ENCODE results near the gene PSMA7.

PSMA7 gene

DNA sequence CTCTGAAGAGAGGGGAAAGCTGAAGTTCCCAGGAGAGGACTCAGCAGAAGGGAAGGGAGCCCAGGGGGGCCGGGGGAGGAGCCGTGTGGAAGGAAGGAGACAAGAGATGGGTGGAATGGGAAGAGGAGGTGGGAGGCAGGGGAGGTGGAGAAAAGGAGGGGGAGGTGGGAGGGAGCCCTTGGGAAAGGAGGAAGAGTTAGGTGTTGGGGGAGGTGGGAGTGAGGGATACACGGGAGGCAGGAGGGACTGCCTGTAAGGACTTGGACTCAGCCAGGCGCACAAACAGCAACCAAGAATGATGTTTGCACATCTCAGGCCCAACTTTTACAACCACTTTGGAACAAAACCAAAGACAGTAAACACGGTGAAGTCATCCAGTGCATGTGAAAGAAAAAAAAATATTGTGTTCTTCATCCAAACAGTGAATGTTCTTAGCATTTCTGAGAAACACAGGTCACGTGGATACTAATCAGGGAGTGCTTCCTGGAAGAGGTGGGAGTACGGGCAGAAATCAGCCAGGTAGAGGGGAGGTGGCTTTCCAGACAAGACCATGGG is 38.3 kb downstream of the PSMA7 start:
- 65 to 72% methylated on average over 7 of the region's 7 CpGs for WGBS, 2 experiments
- no peak overlapping the region for H3K27ac ChIP-seq (ENCODE audit: insufficient read depth, low read depth, low read length, poor library complexity, severe bottlenecking)

DNA sequence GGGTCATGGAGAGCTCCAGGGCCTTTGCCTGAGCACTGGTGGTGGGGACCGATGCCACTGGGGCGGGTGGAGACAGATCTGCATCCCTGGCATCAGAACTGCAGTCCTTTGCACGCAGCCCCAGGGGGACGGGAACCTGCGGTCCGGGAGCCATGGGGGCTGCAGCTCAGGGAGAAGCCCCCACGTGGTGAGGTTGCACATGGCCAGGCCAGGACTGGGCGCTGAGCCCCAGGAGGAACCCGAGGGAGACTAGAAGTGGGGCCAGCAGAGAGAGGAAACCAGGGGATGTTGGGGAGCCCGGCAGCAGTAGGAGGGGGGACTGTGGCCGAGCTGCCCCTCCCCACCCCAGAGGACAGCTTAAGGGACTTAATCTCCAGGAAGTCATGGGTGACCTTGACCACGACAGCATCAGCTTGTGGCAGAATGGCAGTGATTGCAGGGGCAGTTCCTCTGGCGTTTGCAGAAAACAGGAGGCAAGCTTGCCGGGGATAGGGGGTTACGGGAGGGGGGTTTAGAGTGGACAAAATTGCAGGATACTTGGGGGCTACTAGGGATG is 38.9 kb downstream of the PSMA7 start:
- Histone ChIP-seq H3K36me3 (ENCODE audit: control insufficient read depth, insufficient read depth, low read length) (no peaks in the 10 kb centered on the region), H3K9me3 (ENCODE audit: control insufficient read depth, low read length) (no peaks in the 10 kb centered on the region), H3K27me3 (ENCODE audit: control insufficient read depth, insufficient read depth, low read length, poor library complexity, severe bottlenecking) (no peaks in the 10 kb centered on the region), H3K4me1 (ENCODE audit: control insufficient read depth, insufficient read depth, low read length) (no peaks in the 10 kb centered on the region), H3K27ac (ENCODE audit: insufficient read depth, low read depth, low read length, poor library complexity, severe bottlenecking) (no peak overlapping the region), H3K4me3 (ENCODE audit: insufficient read depth, low read depth, low read length) (no peak overlapping the region)
- 74 to 77% methylated on average over 15 of the region's 15 CpGs for WGBS, 2 experiments

More for the DNA sequence above, 38.3 kb downstream of the PSMA7 start:
- Histone ChIP-seq H3K36me3 (ENCODE audit: control insufficient read depth, insufficient read depth, low read length) (no peaks in the 10 kb centered on the region), H3K4me1 (ENCODE audit: control insufficient read depth, insufficient read depth, low read length) (no peaks in the 10 kb centered on the region), H3K9me3 (ENCODE audit: control insufficient read depth, low read length) (no peaks in the 10 kb centered on the region), H3K27me3 (ENCODE audit: control insufficient read depth, insufficient read depth, low read length, poor library complexity, severe bottlenecking) (no peaks in the 10 kb centered on the region), H3K4me3 (ENCODE audit: insufficient read depth, low read depth, low read length) (no peak overlapping the region)

DNA sequence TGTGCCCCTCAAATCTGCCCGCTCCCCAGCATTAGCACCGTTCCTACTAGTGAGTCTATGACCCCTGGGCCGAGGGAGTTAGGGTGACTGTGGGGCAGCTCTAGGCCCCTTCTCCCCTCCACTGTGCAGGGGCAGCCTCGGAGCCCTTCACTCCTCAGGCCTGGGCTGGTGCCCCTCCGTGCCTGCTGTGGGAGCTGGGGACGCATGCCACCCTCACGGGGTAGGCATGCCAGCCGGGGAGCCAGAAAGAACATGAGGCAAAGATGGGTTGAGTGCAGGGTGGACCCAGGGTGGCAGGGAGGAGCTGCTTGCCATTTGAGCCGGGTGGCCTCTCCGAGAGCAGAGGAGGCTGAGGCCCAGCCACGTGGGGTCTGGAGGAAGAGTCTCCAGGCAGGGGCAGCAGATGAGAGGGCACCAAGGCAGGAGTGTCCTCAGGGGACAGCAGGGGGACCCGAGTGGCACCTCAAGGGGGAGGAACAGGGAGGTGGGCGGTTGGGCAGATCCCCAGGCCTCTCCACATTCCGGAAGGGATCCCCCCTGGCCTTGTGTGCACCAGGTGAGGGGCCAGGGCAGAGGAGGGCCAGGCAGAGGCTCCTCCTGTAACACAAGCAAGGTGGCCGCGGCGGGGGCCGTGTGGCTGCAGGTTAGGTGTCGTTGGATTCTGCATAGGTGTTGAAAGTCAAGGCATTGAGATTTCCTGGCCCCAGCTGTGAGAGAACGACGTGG is 39.5 kb downstream of the PSMA7 start:
- Histone ChIP-seq H3K27ac (ENCODE audit: insufficient read depth, low read depth, low read length, poor library complexity, severe bottlenecking) (no peak overlapping the region), H3K27me3 (ENCODE audit: control insufficient read depth, insufficient read depth, low read length, poor library complexity, severe bottlenecking) (no peaks in the 10 kb centered on the region), H3K36me3 (ENCODE audit: control insufficient read depth, insufficient read depth, low read length) (no peaks in the 10 kb centered on the region), H3K4me1 (ENCODE audit: control insufficient read depth, insufficient read depth, low read length) (no peaks in the 10 kb centered on the region), H3K4me3 (ENCODE audit: insufficient read depth, low read depth, low read length) (no peak overlapping the region), H3K9me3 (ENCODE audit: control insufficient read depth, low read length) (no peaks in the 10 kb centered on the region)
- 85 to 86% methylated on average over 21 of the region's 21 CpGs for WGBS, 2 experiments

DNA sequence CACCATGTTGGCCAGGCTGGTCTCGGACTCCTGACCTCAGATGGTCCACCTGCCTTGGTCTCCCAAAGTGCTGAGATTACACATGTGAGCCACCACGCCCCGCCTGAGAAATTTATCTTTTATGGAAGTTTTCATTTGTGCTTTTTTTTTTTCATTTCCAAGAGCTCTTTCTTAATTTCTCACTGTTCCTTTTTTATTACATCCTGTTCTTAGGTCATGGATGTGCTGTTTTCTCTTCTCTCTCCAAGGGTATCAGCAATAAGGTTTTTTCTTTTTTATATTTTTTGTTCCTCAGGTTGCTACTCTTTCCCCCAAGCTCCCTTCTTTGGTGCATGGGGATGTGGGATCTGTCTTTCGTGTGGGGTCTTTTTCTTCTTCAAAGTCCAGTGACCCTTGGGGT is 42.1 kb downstream of the PSMA7 start:
- H3K36me3 ChIP-seq (ENCODE audit: control insufficient read depth, insufficient read depth, low read length) = no peaks in the 10 kb centered on the region
- H3K9me3 ChIP-seq (ENCODE audit: control insufficient read depth, low read length) = no peaks in the 10 kb centered on the region
- 92 to 96% methylated on average over 4 of the region's 4 CpGs for WGBS, 2 experiments
- H3K4me3 ChIP-seq (ENCODE audit: insufficient read depth, low read depth, low read length) = no peak overlapping the region
- no peaks in the 10 kb centered on the region for H3K4me1 ChIP-seq (ENCODE audit: control insufficient read depth, insufficient read depth, low read length)
- no peak overlapping the region for H3K27ac ChIP-seq (ENCODE audit: insufficient read depth, low read depth, low read length, poor library complexity, severe bottlenecking)
- no peaks in the 10 kb centered on the region for H3K27me3 ChIP-seq (ENCODE audit: control insufficient read depth, insufficient read depth, low read length, poor library complexity, severe bottlenecking)

DNA sequence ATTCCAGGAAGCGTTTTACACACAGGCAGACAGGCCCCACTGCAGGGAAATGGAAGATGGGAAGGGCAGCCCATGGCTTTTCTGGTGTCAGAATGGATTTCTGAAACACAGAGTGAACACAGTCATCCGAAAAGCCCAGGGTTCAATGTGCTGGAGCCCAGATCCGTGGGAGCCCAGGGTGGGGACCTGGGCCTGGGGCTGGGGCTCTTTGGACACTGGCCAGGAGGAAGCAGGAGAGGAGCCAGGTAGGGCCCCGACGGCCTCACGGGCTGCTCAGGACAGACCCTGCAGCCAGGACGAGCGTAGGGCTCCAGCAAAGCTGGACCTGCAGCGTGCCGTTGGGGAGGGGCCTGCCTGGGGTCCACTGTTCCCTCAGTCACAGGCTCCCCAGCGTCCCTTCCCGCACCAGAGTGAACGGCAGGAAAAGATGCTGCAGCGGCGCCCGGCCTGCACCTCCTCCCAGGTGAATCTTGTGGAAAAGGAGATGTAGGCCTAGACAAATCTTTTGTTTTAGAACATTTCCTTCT is 45.2 kb downstream of the PSMA7 start:
- H3K36me3 ChIP-seq (ENCODE audit: control insufficient read depth, insufficient read depth, low read length) = no peaks in the 10 kb centered on the region
- H3K27ac ChIP-seq (ENCODE audit: insufficient read depth, low read depth, low read length, poor library complexity, severe bottlenecking) = no peak overlapping the region
- H3K27me3 ChIP-seq (ENCODE audit: control insufficient read depth, insufficient read depth, low read length, poor library complexity, severe bottlenecking) = no peaks in the 10 kb centered on the region
- no peak overlapping the region for H3K4me3 ChIP-seq (ENCODE audit: insufficient read depth, low read depth, low read length)
- H3K9me3 ChIP-seq (ENCODE audit: control insufficient read depth, low read length) = no peaks in the 10 kb centered on the region
- WGBS, 2 experiments = 84 to 87% methylated on average over 16 of the region's 16 CpGs
- no peaks in the 10 kb centered on the region for H3K4me1 ChIP-seq (ENCODE audit: control insufficient read depth, insufficient read depth, low read length)

DNA sequence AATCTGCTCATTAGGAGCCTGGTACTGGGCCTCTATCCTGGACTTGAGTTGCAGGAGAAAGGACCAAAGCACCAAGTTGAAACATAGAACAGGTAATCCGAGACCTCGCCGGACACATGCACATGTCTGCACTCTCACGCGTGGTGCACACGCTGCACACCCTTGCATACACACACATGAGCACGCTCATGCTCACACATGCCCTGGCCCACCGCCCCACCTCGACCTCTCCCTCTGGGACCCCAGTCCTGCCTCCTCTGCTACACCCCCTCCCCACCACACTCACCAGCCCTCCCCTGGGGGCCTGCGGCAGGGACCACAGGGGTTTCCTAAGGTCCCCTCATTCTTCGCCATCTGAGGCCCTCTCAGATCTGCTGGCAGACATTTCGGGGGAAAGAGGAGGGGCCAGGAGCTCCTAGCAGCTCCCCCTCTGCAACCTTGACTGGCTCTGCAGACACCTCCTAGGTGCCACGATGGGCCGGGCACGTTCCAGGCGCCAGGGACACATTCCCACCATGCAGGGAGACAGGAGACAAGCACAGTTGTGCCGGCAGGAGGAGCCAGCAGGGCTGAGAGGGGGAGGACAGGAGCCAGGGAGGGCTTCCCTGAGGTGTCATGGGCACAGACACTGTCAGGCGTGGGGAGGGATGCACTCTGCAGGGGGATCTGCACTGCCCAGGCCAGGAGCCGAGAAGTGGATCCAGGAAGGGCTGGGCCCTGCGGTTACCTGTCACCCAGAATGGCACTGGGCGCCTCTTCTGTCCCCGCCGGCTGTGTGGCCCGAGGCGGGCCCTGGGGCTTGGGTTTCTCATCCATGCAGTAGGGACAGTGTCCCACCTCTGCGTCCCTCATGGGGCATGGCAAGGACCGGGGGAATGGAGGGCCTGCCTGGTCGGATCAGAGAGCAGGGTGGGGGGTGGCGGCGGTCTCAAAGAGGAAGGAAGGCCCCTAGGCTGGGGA is 46.5 kb downstream of the PSMA7 start:
- 92 to 93% methylated on average over 30 of the region's 30 CpGs for WGBS, 2 experiments
- Histone ChIP-seq H3K4me3 (ENCODE audit: insufficient read depth, low read depth, low read length) (no peak overlapping the region), H3K9me3 (ENCODE audit: control insufficient read depth, low read length) (no peaks in the 10 kb centered on the region), H3K36me3 (ENCODE audit: control insufficient read depth, insufficient read depth, low read length) (no peaks in the 10 kb centered on the region), H3K4me1 (ENCODE audit: control insufficient read depth, insufficient read depth, low read length) (no peaks in the 10 kb centered on the region), H3K27ac (ENCODE audit: insufficient read depth, low read depth, low read length, poor library complexity, severe bottlenecking) (no peak overlapping the region), H3K27me3 (ENCODE audit: control insufficient read depth, insufficient read depth, low read length, poor library complexity, severe bottlenecking) (no peaks in the 10 kb centered on the region)

DNA sequence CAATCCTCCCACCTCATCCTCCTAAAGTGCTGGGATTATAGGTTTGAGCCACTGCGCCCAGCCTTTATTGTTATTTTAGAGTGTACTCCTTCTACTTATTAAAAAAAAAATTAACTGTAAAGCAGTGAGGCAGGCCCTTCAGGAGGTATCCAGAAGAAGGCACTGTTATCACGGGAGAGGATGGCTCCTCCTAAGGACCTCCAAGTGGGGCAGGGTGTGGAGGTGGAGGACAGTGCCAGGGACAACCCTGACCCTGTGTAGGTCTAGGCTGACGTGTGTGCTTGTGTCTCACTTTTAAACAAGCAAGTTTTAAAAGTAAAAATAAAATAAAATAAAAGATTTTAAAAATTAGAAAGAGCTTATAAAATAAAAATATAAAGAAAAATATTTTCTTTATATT is 53.8 kb downstream of the PSMA7 start:
- Histone ChIP-seq H3K27me3 (ENCODE audit: control insufficient read depth, insufficient read depth, low read length, poor library complexity, severe bottlenecking) (no peaks in the 10 kb centered on the region), H3K27ac (ENCODE audit: insufficient read depth, low read depth, low read length, poor library complexity, severe bottlenecking) (no peak overlapping the region), H3K4me3 (ENCODE audit: insufficient read depth, low read depth, low read length) (no peak overlapping the region), H3K4me1 (ENCODE audit: control insufficient read depth, insufficient read depth, low read length) (no peaks in the 10 kb centered on the region), H3K9me3 (ENCODE audit: control insufficient read depth, low read length) (no peaks in the 10 kb centered on the region), H3K36me3 (ENCODE audit: control insufficient read depth, insufficient read depth, low read length) (no peaks in the 10 kb centered on the region)
- 50 to 81% methylated on average over 1 to 2 of the region's 3 CpGs for WGBS, 2 experiments

DNA sequence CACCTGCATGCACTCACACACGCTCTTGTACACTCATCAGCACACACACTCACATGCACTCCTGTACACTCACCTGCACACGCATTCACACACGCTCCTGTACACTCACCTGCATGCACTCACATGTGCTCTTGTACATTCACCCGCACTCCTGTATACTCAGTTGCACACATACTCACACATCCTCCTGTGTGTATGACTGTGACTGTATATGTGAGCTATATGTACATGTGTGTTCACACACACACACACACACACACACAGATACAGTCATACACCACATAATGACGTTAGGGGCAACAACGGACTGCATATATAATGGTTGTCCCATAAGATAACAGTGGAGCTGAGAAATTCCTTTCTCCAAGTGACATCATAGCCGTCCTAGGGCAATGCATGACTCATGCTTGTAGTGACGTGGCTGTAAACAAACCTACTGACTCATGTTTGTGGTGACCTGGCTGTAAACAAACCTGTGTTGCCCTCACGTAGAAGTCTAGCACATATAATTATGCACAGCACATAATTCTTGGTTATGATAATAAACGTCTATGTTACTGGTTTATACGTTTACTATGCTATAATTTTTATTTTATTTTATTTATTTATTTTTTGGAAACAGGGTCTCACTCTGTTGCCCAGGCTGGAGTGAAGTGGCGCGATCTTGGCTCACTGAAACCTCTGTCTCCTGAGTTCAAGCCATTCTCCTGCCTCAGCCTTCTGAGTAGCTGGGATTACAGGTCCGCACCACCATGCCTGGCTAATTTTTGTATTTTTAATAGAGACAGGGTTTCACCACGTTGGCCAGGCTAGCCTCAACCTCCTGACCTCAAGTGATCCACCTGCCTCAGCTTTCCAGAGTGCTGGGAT is 54.7 kb downstream of the PSMA7 start:
- H3K4me1 ChIP-seq (ENCODE audit: control insufficient read depth, insufficient read depth, low read length) = no peaks in the 10 kb centered on the region
- H3K9me3 ChIP-seq (ENCODE audit: control insufficient read depth, low read length) = no peaks in the 10 kb centered on the region
- no peaks in the 10 kb centered on the region for H3K36me3 ChIP-seq (ENCODE audit: control insufficient read depth, insufficient read depth, low read length)
- 71 to 81% methylated on average over 13 of the region's 15 CpGs for WGBS, 2 experiments
- H3K4me3 ChIP-seq (ENCODE audit: insufficient read depth, low read depth, low read length) = no peak overlapping the region
- H3K27ac ChIP-seq (ENCODE audit: insufficient read depth, low read depth, low read length, poor library complexity, severe bottlenecking) = no peak overlapping the region
- peaks cover under 1% of the 10 kb centered on the region for H3K27me3 ChIP-seq (ENCODE audit: control insufficient read depth, insufficient read depth, low read length, poor library complexity, severe bottlenecking)

DNA sequence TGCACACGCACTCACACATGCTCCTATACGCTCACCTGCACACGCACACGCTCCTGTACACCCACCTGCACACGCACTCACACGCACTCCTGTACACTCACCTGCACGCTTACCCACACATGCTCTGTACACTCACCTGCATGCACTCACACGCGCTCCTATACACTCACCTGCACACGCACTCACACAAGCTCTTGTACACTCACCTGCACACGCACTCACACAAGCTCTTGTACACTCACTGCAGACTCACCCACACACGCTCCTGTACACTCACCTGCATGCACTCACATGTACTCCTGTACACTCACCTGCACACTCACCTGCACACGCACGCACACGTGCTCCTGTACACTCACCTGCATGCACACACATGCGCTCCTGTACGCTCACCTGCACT is 55.6 kb downstream of the PSMA7 start:
- 95% methylated on average over 17 of the region's 17 CpGs for WGBS, 2 experiments
- H3K27me3 ChIP-seq (ENCODE audit: control insufficient read depth, insufficient read depth, low read length, poor library complexity, severe bottlenecking) = peaks cover 3% of the 10 kb centered on the region
- H3K27ac ChIP-seq (ENCODE audit: insufficient read depth, low read depth, low read length, poor library complexity, severe bottlenecking) = no peak overlapping the region
- H3K36me3 ChIP-seq (ENCODE audit: control insufficient read depth, insufficient read depth, low read length) = no peaks in the 10 kb centered on the region
- no peaks in the 10 kb centered on the region for H3K4me1 ChIP-seq (ENCODE audit: control insufficient read depth, insufficient read depth, low read length)
- no peak overlapping the region for H3K4me3 ChIP-seq (ENCODE audit: insufficient read depth, low read depth, low read length)
- H3K9me3 ChIP-seq (ENCODE audit: control insufficient read depth, low read length) = no peaks in the 10 kb centered on the region

All from ectodermal cell (in vitro differentiated cells).